ENCODE measurements around the gene MAGEA9B. TPM values are rescaled to one million over a fixed set of nuclear protein-coding genes. Genes with fewer than 3 reads are reported as not detected.
"Not testable (repeated sequence)": the region's sequence is repeated elsewhere in the genome, so short reads cannot be mapped to it uniquely, and the experiment has no call there.

MAGEA9B gene
- total RNA-seq, 1 experiment from 2014 or later = 0.47 TPM

GRCh38 chrX:149534926-149535602 lies 52.2 kb downstream of the MAGEA9B start:
- H3K36me3 ChIP-seq (ENCODE audit: control insufficient read depth in 1 of 2, insufficient read depth in 2 of 2, low read length in 2 of 2); H3K9me3 ChIP-seq (ENCODE audit: control insufficient read depth in 1 of 2, insufficient read depth in 1 of 2, low read depth in 1 of 2, low read length in 2 of 2); H3K4me2 ChIP-seq (ENCODE audit: low read length); H3K27ac ChIP-seq (ENCODE audit: low read depth, low read length); intact Hi-C loops (cut with micrococcal nuclease); H3K4me3 ChIP-seq (replicated peaks in 1 of 2; ENCODE audit: low read depth in 1 of 2, low read length in 2 of 2); H3K9me2 ChIP-seq (ENCODE audit: insufficient read depth); H4K20me1 ChIP-seq (ENCODE audit: insufficient read depth); H3K79me2 ChIP-seq (ENCODE audit: insufficient read depth, low read length); RAD21 ChIA-PET (ENCODE audit: low non-redundant PET in 1 of 2, low total read pairs in 2 of 2, uncharacterized antibody in 2 of 2, unreplicated experiment in 2 of 2); H2AFZ ChIP-seq (ENCODE audit: low read depth, low read length, poor library complexity, severe bottlenecking); ATAC-seq; H3K9ac ChIP-seq (ENCODE audit: low read length); POLR2A ChIA-PET; H3K27me3 ChIP-seq (ENCODE audit: insufficient read depth, low read length); CTCF ChIA-PET; H3K4me1 ChIP-seq (ENCODE audit: control insufficient read depth in 1 of 2, insufficient read depth in 2 of 2, low read length in 2 of 2); BruUV-seq (replicated peaks); DNase-seq (ENCODE audit: low read depth, low spot score): not testable (repeated sequence)

GRCh38 chrX:149533999-149534398 lies 53.3 kb downstream of the MAGEA9B start:
- BruUV-seq (replicated peaks); intact Hi-C loops (cut with micrococcal nuclease): not testable (repeated sequence)

GRCh38 chrX:149532868-149533267 lies 54.4 kb downstream of the MAGEA9B start:
- intact Hi-C loops (cut with micrococcal nuclease); CTCF ChIA-PET; H3K27ac ChIP-seq (ENCODE audit: low read depth, low read length); H3K9me2 ChIP-seq (ENCODE audit: insufficient read depth); H3K79me2 ChIP-seq (ENCODE audit: insufficient read depth, low read length); H4K20me1 ChIP-seq (ENCODE audit: insufficient read depth); H3K4me3 ChIP-seq (replicated peaks in 1 of 2; ENCODE audit: low read depth in 1 of 2, low read length in 2 of 2); H3K27me3 ChIP-seq (ENCODE audit: insufficient read depth, low read length); BruUV-seq (replicated peaks); POLR2A ChIA-PET; H3K36me3 ChIP-seq (ENCODE audit: control insufficient read depth in 1 of 2, insufficient read depth in 2 of 2, low read length in 2 of 2); H3K9me3 ChIP-seq (ENCODE audit: control insufficient read depth in 1 of 2, insufficient read depth in 1 of 2, low read depth in 1 of 2, low read length in 2 of 2); H3K4me2 ChIP-seq (ENCODE audit: low read length); H3K9ac ChIP-seq (ENCODE audit: low read length); H2AFZ ChIP-seq (ENCODE audit: low read depth, low read length, poor library complexity, severe bottlenecking); ATAC-seq; RAD21 ChIA-PET (ENCODE audit: low non-redundant PET in 1 of 2, low total read pairs in 2 of 2, uncharacterized antibody in 2 of 2, unreplicated experiment in 2 of 2); DNase-seq (ENCODE audit: low read depth, low spot score); H3K4me1 ChIP-seq (ENCODE audit: control insufficient read depth in 1 of 2, insufficient read depth in 2 of 2, low read length in 2 of 2): not testable (repeated sequence)

More at GRCh38 chrX:149533999-149534398, 53.3 kb downstream of the MAGEA9B start:
- POLR2A ChIA-PET; ATAC-seq; H3K4me2 ChIP-seq (ENCODE audit: low read length); H4K20me1 ChIP-seq (ENCODE audit: insufficient read depth); H3K79me2 ChIP-seq (ENCODE audit: insufficient read depth, low read length); H3K27ac ChIP-seq (ENCODE audit: low read depth, low read length); H3K9ac ChIP-seq (ENCODE audit: low read length); H2AFZ ChIP-seq (ENCODE audit: low read depth, low read length, poor library complexity, severe bottlenecking); H3K4me1 ChIP-seq (ENCODE audit: control insufficient read depth in 1 of 2, insufficient read depth in 2 of 2, low read length in 2 of 2); DNase-seq (ENCODE audit: low read depth, low spot score); H3K27me3 ChIP-seq (ENCODE audit: insufficient read depth, low read length); H3K4me3 ChIP-seq (replicated peaks in 1 of 2; ENCODE audit: low read depth in 1 of 2, low read length in 2 of 2); H3K36me3 ChIP-seq (ENCODE audit: control insufficient read depth in 1 of 2, insufficient read depth in 2 of 2, low read length in 2 of 2); RAD21 ChIA-PET (ENCODE audit: low non-redundant PET in 1 of 2, low total read pairs in 2 of 2, uncharacterized antibody in 2 of 2, unreplicated experiment in 2 of 2); H3K9me3 ChIP-seq (ENCODE audit: control insufficient read depth in 1 of 2, insufficient read depth in 1 of 2, low read depth in 1 of 2, low read length in 2 of 2); CTCF ChIA-PET; H3K9me2 ChIP-seq (ENCODE audit: insufficient read depth): not testable (repeated sequence)

Other genes starting within 250 kb of the MAGEA9B start
- 42.0 TPM for gene IDS, start 82.2 kb downstream of the MAGEA9B start, total RNA-seq (2021; ENCODE audit: unreplicated experiment)
- gene EOLA1, start 46.4 kb downstream of the MAGEA9B start, total RNA-seq (2021; ENCODE audit: unreplicated experiment) = 9.0 TPM
- 0.96 TPM for gene HSFX3, start 37.5 kb downstream of the MAGEA9B start, total RNA-seq (2021; ENCODE audit: unreplicated experiment)
- not detected for gene HSFX2, start 7.9 kb upstream of the MAGEA9B start, total RNA-seq (2021; ENCODE audit: unreplicated experiment)
- gene TMEM185A, start 44.3 kb upstream of the MAGEA9B start, total RNA-seq (2021; ENCODE audit: unreplicated experiment) = 15.2 TPM
- not detected for gene MAGEA11, start 124.6 kb upstream of the MAGEA9B start, total RNA-seq (2021; ENCODE audit: unreplicated experiment)
- 0.44 TPM for gene HSFX1, start 186.6 kb upstream of the MAGEA9B start, total RNA-seq (2021; ENCODE audit: unreplicated experiment)
- gene MAGEA9, start 194.5 kb upstream of the MAGEA9B start, total RNA-seq (2021; ENCODE audit: unreplicated experiment) = not detected

Data from HCT116 (cell line).